Gastrocnemius medialis (tissue), 4 donors: Measurements from ENCODE around the gene SPTBN2.

Source experiments
- CTCF ChIP-seq, 5 experiments: fragments of 450-650 bp in 3 of 5; fragments of 200-600 bp in 2 of 5; sonication (generic) in 2 of 5; IDR thresholded peaks in 4 of 5; conservative IDR thresholded peaks in 1 of 5; 1 replicate in 4 of 5; 2 replicates in 1 of 5; pipeline ENCODE4 v1.5.1; 2016 to 2019; ENCODE audit warnings: antibody characterized with exemption in 5 of 5, mild to moderate bottlenecking in 3 of 5, moderate library complexity in 3 of 5
- POLR2A ChIP-seq, 2 donors: fragments of 450-650 bp; IDR thresholded peaks; one replicate each; pipeline ENCODE4 v1.6.1; 2017; ENCODE audit warnings: antibody characterized with exemption in 2 of 2, mild to moderate bottlenecking in 2 of 2, moderate library complexity in 2 of 2

- no peak for TF ChIP-seq CTCF (IDR thresholded peaks at IDR 0.05 in 4 of 5, conservative IDR thresholded peaks at IDR 0.05 in 1 of 5)
- no peak for TF ChIP-seq POLR2A (IDR thresholded peaks at IDR 0.05)
Measured at GRCh38 chr11:66767666-66768065, 38.6 kb upstream of the SPTBN2 start.
